ENCODE measurements around the gene FLYWCH1. TPM values are rescaled to one million over a fixed set of nuclear protein-coding genes. Genes with fewer than 3 reads are reported as not detected.
"Not testable (repeated sequence)": the region's sequence is repeated elsewhere in the genome, so short reads cannot be mapped to it uniquely, and the experiment has no call there.

FLYWCH1 gene
- total RNA-seq, 1 experiment from 2014 or later, result 32.6 TPM

- no peaks in the 10 kb centered on the region for H3K36me3 Mint-ChIP-seq
- TF ChIP-seq PRDM15 (CRISPR knock-in tag; IDR thresholded peaks at IDR 0.05), result peak; percentile 55; the same call in 1 of the 2 replicates
- TF ChIP-seq, protein P1, sequence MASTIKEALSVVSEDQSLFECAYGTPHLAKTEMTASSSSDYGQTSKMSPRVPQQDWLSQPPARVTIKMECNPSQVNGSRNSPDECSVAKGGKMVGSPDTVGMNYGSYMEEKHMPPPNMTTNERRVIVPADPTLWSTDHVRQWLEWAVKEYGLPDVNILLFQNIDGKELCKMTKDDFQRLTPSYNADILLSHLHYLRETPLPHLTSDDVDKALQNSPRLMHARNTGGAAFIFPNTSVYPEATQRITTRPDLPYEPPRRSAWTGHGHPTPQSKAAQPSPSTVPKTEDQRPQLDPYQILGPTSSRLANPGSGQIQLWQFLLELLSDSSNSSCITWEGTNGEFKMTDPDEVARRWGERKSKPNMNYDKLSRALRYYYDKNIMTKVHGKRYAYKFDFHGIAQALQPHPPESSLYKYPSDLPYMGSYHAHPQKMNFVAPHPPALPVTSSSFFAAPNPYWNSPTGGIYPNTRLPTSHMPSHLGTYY (CRISPR knock-in tag; IDR thresholded peaks at IDR 0.05), result no peak
- TF ChIP-seq NFYB (CRISPR knock-in tag; conservative IDR thresholded peaks at IDR 0.05; ENCODE audit: low read depth), result peak; percentile 65
- H3K27ac Mint-ChIP-seq, result peak overlapping the region; percentile 91
- H3K27me3 Mint-ChIP-seq (ENCODE audit: low read depth), result peaks cover 19% of the 10 kb centered on the region
- H3K4me3 Mint-ChIP-seq, result peak overlapping the region; percentile 53
- ATAC-seq (no peak), DNase-seq (ENCODE audit: low spot score) (no peak)
- peaks cover 10% of the 10 kb centered on the region for H3K9me3 Mint-ChIP-seq
- H3K4me1 Mint-ChIP-seq, result peaks cover 17% of the 10 kb centered on the region
- ChIA-PET POLR2A (interaction anchor here (0.5 to 1.4 kb wide), 5 partner anchors 23 to 170 kb away, joined by 3 to 13 read pairs (median 5); partner anchors contain the start of gene FLYWCH2), CTCF (interaction anchor here (0.6 to 3.5 kb wide), 17 partner anchors 14 to 108 kb away, joined by 3 to 35 read pairs (median 5); partner anchors contain the start of genes FLYWCH2, KREMEN2, PRSS21 and PRSS22)
Measured at GRCh38 chr16:2905988-2906387, 5.7 kb upstream of the FLYWCH1 start.

GRCh38 chr16:2907084-2907753, 4.5 kb upstream of the FLYWCH1 start:
- peak; percentile 60 for DNase-seq (ENCODE audit: low spot score)
- peak overlapping the region; percentile 63; the same call in 1 of the 2 replicates for H3K27ac Mint-ChIP-seq
- POLR2A ChIA-PET, H3K4me3 Mint-ChIP-seq, H3K9me3 Mint-ChIP-seq, ATAC-seq, H3K36me3 Mint-ChIP-seq: not testable (repeated sequence)
- TF ChIP-seq, protein P2, sequence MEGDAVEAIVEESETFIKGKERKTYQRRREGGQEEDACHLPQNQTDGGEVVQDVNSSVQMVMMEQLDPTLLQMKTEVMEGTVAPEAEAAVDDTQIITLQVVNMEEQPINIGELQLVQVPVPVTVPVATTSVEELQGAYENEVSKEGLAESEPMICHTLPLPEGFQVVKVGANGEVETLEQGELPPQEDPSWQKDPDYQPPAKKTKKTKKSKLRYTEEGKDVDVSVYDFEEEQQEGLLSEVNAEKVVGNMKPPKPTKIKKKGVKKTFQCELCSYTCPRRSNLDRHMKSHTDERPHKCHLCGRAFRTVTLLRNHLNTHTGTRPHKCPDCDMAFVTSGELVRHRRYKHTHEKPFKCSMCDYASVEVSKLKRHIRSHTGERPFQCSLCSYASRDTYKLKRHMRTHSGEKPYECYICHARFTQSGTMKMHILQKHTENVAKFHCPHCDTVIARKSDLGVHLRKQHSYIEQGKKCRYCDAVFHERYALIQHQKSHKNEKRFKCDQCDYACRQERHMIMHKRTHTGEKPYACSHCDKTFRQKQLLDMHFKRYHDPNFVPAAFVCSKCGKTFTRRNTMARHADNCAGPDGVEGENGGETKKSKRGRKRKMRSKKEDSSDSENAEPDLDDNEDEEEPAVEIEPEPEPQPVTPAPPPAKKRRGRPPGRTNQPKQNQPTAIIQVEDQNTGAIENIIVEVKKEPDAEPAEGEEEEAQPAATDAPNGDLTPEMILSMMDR (IDR thresholded peaks at IDR 0.05), result 0 out of 2 replicates have a peak, but pooled peaks have one; percentile 29
- CTCF ChIA-PET, result interaction anchor here (0.9 to 3.5 kb wide), 11 partner anchors 16 to 73 kb away, joined by 3 to 35 read pairs (median 6); partner anchors contain the start of genes FLYWCH2 and KREMEN2
- H3K4me1 Mint-ChIP-seq, result peaks cover 17% of the 10 kb centered on the region
- H3K27me3 Mint-ChIP-seq (ENCODE audit: low read depth), result peaks cover 19% of the 10 kb centered on the region

- ATAC-seq (no peak), DNase-seq (ENCODE audit: low spot score) (no peak)
- H3K9me3 Mint-ChIP-seq, result peaks cover 10% of the 10 kb centered on the region
- ChIA-PET POLR2A (no interaction called here), CTCF (interaction anchor here (3.0 to 3.2 kb wide), 2 partner anchors 15 to 72 kb away, joined by 17 to 20 read pairs; no protein-coding TSS in a partner anchor)
- H3K4me1 Mint-ChIP-seq, result peaks cover 23% of the 10 kb centered on the region
- no peak for TF ChIP-seq ZNF423 (CRISPR knock-in tag; IDR thresholded peaks at IDR 0.05)
- no peak for TF ChIP-seq TP53 (CRISPR knock-in tag; IDR thresholded peaks at IDR 0.05)
- TF ChIP-seq, protein P3, sequence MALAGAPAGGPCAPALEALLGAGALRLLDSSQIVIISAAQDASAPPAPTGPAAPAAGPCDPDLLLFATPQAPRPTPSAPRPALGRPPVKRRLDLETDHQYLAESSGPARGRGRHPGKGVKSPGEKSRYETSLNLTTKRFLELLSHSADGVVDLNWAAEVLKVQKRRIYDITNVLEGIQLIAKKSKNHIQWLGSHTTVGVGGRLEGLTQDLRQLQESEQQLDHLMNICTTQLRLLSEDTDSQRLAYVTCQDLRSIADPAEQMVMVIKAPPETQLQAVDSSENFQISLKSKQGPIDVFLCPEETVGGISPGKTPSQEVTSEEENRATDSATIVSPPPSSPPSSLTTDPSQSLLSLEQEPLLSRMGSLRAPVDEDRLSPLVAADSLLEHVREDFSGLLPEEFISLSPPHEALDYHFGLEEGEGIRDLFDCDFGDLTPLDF (CRISPR knock-in tag; IDR thresholded peaks at IDR 0.05), result no peak
- no peak for TF ChIP-seq ZNF219 (CRISPR knock-in tag; IDR thresholded peaks at IDR 0.05; ENCODE audit: borderline replicate concordance)
- no peak for TF ChIP-seq IRF1 (CRISPR knock-in tag; IDR thresholded peaks at IDR 0.05)
- TF ChIP-seq FOXP4 (CRISPR knock-in tag; IDR thresholded peaks at IDR 0.05), result no peak
- TF ChIP-seq NFE2L1 (CRISPR knock-in tag; IDR thresholded peaks at IDR 0.05), result no peak
- TF ChIP-seq PRDM15 (CRISPR knock-in tag; IDR thresholded peaks at IDR 0.05), result no peak
- peak overlapping the region; percentile 86 for H3K4me3 Mint-ChIP-seq
- peaks cover 37% of the 10 kb centered on the region for H3K27me3 Mint-ChIP-seq (ENCODE audit: low read depth)
- H3K27ac Mint-ChIP-seq, result no peak overlapping the region
- peaks cover 4% of the 10 kb centered on the region; the same call in 1 of the 2 replicates for H3K36me3 Mint-ChIP-seq
Measured at GRCh38 chr16:2910441-2910969, 1.2 kb upstream of the FLYWCH1 start.

All from WTC11 (cell line).